ENCODE results near the gene ZNRF3. TPM values are rescaled to one million over a fixed set of nuclear protein-coding genes. Genes with fewer than 3 reads are reported as not detected.
"Not testable (repeated sequence)": the region's sequence is repeated elsewhere in the genome, so short reads cannot be mapped to it uniquely, and the experiment has no call there.

Gene ZNRF3
- total and polyA plus RNA-seq, 11 donors: 1.8 to 9.2 (median 6.2) TPM

- WGBS, 4 donors: 84 to 87% (median 86%) methylated on average over 5 of the region's 5 CpGs
- intact Hi-C loops (cut with DNase I): loop anchor here in 5 of 10 donors (10.0 kb wide), 2 partner anchors 814 to 824 kb away; no protein-coding TSS in a partner anchor
- no peak for TF ChIP-seq CTCF (IDR thresholded peaks at IDR 0.05)
- TF ChIP-seq POLR2A (IDR thresholded peaks at IDR 0.05): no peak
- Histone ChIP-seq H3K36me3 (peaks cover 0 to 2% (median 0%) of the 10 kb centered on the region in 9 donors), H3K27ac (no peak overlapping the region), H3K4me1 (no peaks in the 10 kb centered on the region), H3K9me3 (no peaks in the 10 kb centered on the region), H3K27me3 (no peaks in the 10 kb centered on the region), H3K4me3 (no peak overlapping the region)
- DNase-seq (no peak), ATAC-seq (no peak)
These were observed 44.4 kb upstream of the ZNRF3 start for GRCh38 chr22:28838971-28839370.

- H3K27ac ChIP-seq: no peak overlapping the region
- H3K4me3 ChIP-seq: no peak overlapping the region
- WGBS, 4 donors: 82 to 92% (median 91%) methylated on average over 5 of the region's 5 CpGs
- no peaks in the 10 kb centered on the region for H3K27me3 ChIP-seq
- peaks cover 0 to under 1% (median 0%) of the 10 kb centered on the region in 12 donors for H3K9me3 ChIP-seq
- H3K36me3 ChIP-seq: no peaks in the 10 kb centered on the region
- H3K4me1 ChIP-seq: no peaks in the 10 kb centered on the region
- ATAC-seq (no peak), DNase-seq (no peak)
- no peak for TF ChIP-seq CTCF (IDR thresholded peaks at IDR 0.05)
- TF ChIP-seq POLR2A (IDR thresholded peaks at IDR 0.05): no peak
- intact Hi-C loops (cut with DNase I): no loop called here
These were observed 42.3 kb upstream of the ZNRF3 start for GRCh38 chr22:28841111-28841510.

- TF ChIP-seq POLR2A (IDR thresholded peaks at IDR 0.05) (no peak), CTCF (IDR thresholded peaks at IDR 0.05) (no peak)
- intact Hi-C loops (cut with DNase I): no loop called here
- Histone ChIP-seq H3K4me1 (no peaks in the 10 kb centered on the region), H3K27ac (no peak overlapping the region), H3K4me3 (no peak overlapping the region), H3K36me3 (no peaks in the 10 kb centered on the region), H3K27me3 (no peaks in the 10 kb centered on the region), H3K9me3 (peaks cover 0 to 19% (median 11%) of the 10 kb centered on the region in 12 donors)
- WGBS, 4 donors: 83 to 94% (median 84%) methylated on average over 2 of the region's 2 CpGs
- no peak for DNase-seq
- ATAC-seq: no peak
These were observed 39.7 kb upstream of the ZNRF3 start for GRCh38 chr22:28843633-28844032.

DNA sequence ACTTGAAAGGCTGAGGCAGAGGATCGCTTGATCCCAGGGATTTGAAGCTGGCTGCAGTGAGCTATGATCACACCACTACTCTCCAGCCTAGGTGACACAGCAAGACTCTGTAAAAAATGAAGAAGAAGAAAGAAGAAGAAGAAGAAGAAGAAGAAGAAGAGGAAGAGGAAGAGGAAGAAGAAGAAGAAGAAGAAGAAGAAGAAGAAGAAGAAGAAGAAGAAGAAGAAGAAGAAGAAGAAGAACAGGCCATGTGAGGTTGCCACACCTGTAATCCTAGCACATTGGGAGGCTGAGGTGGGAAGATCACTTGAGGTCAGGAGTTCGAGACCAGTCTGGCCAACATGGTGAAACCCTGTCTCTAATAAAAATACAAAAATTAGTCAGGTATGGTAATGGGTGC, 39.1 kb upstream of the ZNRF3 start:
- H3K4me3 ChIP-seq; H3K27me3 ChIP-seq; H3K36me3 ChIP-seq; H3K4me1 ChIP-seq; DNase-seq; intact Hi-C loops (cut with DNase I); ATAC-seq; H3K27ac ChIP-seq: not testable (repeated sequence)
- peaks cover 0 to 19% (median 11%) of the 10 kb centered on the region in 12 donors for H3K9me3 ChIP-seq
- WGBS, 4 donors: 88 to 95% (median 90%) methylated on average over 2 of the region's 2 CpGs

- no peak for DNase-seq
- Histone ChIP-seq H3K4me3 (no peak overlapping the region), H3K36me3 (no peaks in the 10 kb centered on the region), H3K27me3 (no peaks in the 10 kb centered on the region), H3K9me3 (peaks cover 0 to 19% (median 11%) of the 10 kb centered on the region in 12 donors), H3K4me1 (no peaks in the 10 kb centered on the region), H3K27ac (no peak overlapping the region)
- TF ChIP-seq POLR2A (IDR thresholded peaks at IDR 0.05) (no peak), CTCF (IDR thresholded peaks at IDR 0.05) (no peak)
- intact Hi-C loops (cut with DNase I): no loop called here
- 96 to 99% (median 97%) methylated on average over 2 of the region's 2 CpGs for WGBS, 4 donors
- ATAC-seq: no peak
These were observed 36.4 kb upstream of the ZNRF3 start for GRCh38 chr22:28846994-28847393.
